Heart right ventricle (tissue), 16 donors: ENCODE measurements around the gene S100G. TPM values are rescaled to one million over a fixed set of nuclear protein-coding genes. Genes with fewer than 3 reads are reported as not detected.

Experiments
- ATAC-seq, 8 donors: fragments of 200-7000 bp; cut with Tn5 transposase; one replicate each; pipeline ENCODE4 v1.9.1; 2020; ENCODE audit warnings: mild to moderate bottlenecking in 8 of 8, moderate library complexity in 8 of 8, moderate number of reproducible peaks in 1 of 8
- DNase-seq, 2 donors: peaks; one replicate each; pipeline ENCODE4 v3.0.0-alpha.2; 2020
- H3K27ac ChIP-seq, 10 donors: fragments of 200-600 bp; sonication (generic) in 2 of 10; one replicate each; pipeline versions ENCODE4 v1.5.0 to v1.8.0; 2020 to 2022; ENCODE audit warnings: mild to moderate bottlenecking in 3 of 10
- H3K27me3 ChIP-seq, 7 donors: fragments of 200-600 bp; one replicate each; pipeline ENCODE4 v1.8.0; 2021 to 2022; ENCODE audit warnings: mild to moderate bottlenecking in 2 of 7
- H3K36me3 ChIP-seq, 9 donors: fragments of 200-600 bp; sonication (generic) in 1 of 9; one replicate each; pipeline versions ENCODE4 v1.5.0 to v1.8.0; 2020 to 2022; ENCODE audit warnings: mild to moderate bottlenecking in 2 of 9
- H3K4me1 ChIP-seq, 9 donors: fragments of 200-600 bp; sonication (generic) in 1 of 9; one replicate each; pipeline versions ENCODE4 v1.5.0 to v1.8.0; 2020 to 2022; ENCODE audit warnings: mild to moderate bottlenecking in 4 of 9
- H3K4me3 ChIP-seq, 10 donors: fragments of 200-600 bp; sonication (generic) in 2 of 10; one replicate each; pipeline versions ENCODE4 v1.5.0 to v1.8.0; 2020 to 2022; ENCODE audit warnings: mild to moderate bottlenecking in 7 of 10, moderate library complexity in 2 of 10
- H3K9me3 ChIP-seq, 11 donors: fragments of 200-600 bp in 10 of 11; sonication (generic) in 2 of 11; one replicate each; pipeline versions ENCODE4 v1.5.0 to v1.8.0; 2013 to 2022; ENCODE audit warnings: mild to moderate bottlenecking in 2 of 11, control low read depth in 1 of 11, moderate library complexity in 1 of 11
- WGBS, 2 donors: extraction: QIAGEN DNeasy Blood & Tissue Kit; methylation state at CpG; one replicate each; pipeline ENCODE4 v1.1.7; 2013; ENCODE audit warnings: inconsistent platforms in 1 of 2; 5-methylcytosine and 5-hydroxymethylcytosine counted together
- intact Hi-C, 10 donors: fragments of 100-400 bp; cut with DNase I; formaldehyde crosslinking; loops; one replicate each; pipeline versions ENCODE4 v1.11.1 to v1.14.2; 2022
- polyA plus RNA-seq, 2 donors: library from polyadenylated mRNA; stranded (reverse); fragments of 200-250 nt; gene quantifications; one replicate each; pipeline ENCODE4 v1.2.3, GENCODE V29; 2013
- total RNA-seq, 10 donors: library from RNA; stranded (reverse); fragmentation: NEBNext Ultra II Directional in 3 of 10; extraction: Animal tissue kit (Norgen Biotek cat#: 25700) in 3 of 10; gene quantifications; one replicate each; pipeline versions ENCODE4 v1.2.1 to v1.2.4, GENCODE V29; 2021 to 2023
- TF ChIP-seq, protein P1 (sequence below), 9 donors: fragments of 200-600 bp; sonication (generic) in 2 of 9; IDR thresholded peaks; one replicate each; pipeline versions ENCODE4 v1.5.0 to v1.8.0; 2021 to 2022; ENCODE audit warnings: antibody characterized with exemption in 9 of 9, mild to moderate bottlenecking in 5 of 9, moderate library complexity in 1 of 9
- donor health status: Arrhythmogenic right ventricular cardiomyopathy.
- donor health status: ischemic (EF 13 %, LVEDD 7.1; RV severe dilation, severe dysfunction).
- donor health status: healthy with polysubstance abuse.
- donor health status: DM: no; HTN: yes; CAD: no.
- donor health status: DM: no; HTN: no; CAD: no.
- donor health status: ischemic (EF 25% LVEDD 6.9; RV normal size, moderate dysfunction).
- donor health status: ischemic (EF 25% LVEDD 5.7; RV mildly dilated, moderate dysfunction).
- donor health status: healthy.
- donor health status: DM: yes; HTN: yes; CAD: no.
- donor health status: Ischemic cardiomyopathy.
- donor health status: ischemic (EF 35%, LVEDD 5.7; RV mildly dilated, moderate dysfunction).
- donor health status: nonischemic (EF 11% LVEDD 7.7; RV severe dilation, severe dysfunction).
- donor health status: DM: yes; HTN: yes; CAD: no.
- donor health status: PGD.
- donor health status: ischemic (EF 29% LVEDD 5.4; RV normal size, mild dysfunction).
- donor health status: nonischemic (EF 23%, LVEDD 6.1; RV moderate dilation, normal function).

The S100G gene
- total and polyA plus RNA-seq, 12 donors = not detected

DNA sequence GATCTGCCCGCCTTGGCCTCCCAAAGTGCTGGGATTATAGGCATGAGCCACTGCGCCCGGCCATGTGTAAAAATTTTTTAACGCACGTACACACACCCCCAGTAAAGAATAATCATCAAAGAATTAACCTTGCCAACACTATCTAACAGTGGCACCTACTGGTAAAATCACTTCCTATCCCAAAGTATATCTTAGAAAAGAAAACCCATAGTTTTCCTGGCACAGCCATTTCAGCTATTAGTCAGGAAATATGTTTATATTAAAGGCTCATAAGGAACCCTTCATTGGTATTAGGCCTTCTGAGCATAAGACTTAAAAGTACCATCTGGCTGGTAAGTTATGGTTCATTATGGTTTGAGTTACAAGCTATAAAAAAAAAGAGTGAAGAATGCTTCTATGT lies 14.1 kb downstream of the S100G start:
- H3K36me3 ChIP-seq = peaks cover 0 to 26% (median 0%) of the 10 kb centered on the region in 9 donors
- H3K27ac ChIP-seq = no peak overlapping the region
- H3K27me3 ChIP-seq = peaks cover 0 to 41% (median 0%) of the 10 kb centered on the region in 7 donors
- ATAC-seq (peak in 1 of 8 donors; percentile 61), DNase-seq (no peak)
- no peaks in the 10 kb centered on the region for H3K9me3 ChIP-seq
- no peaks in the 10 kb centered on the region for H3K4me1 ChIP-seq
- no peak overlapping the region for H3K4me3 ChIP-seq
- intact Hi-C loops = loop anchor here in 7 of 10 donors (10.0 kb wide), 3 partner anchors 219 to 539 kb away; partner anchors contain the start of gene GRPR (in 4 of the 7)
- WGBS, 2 donors = 78 to 79% methylated on average over 5 of the region's 5 CpGs
- TF ChIP-seq, protein P1, sequence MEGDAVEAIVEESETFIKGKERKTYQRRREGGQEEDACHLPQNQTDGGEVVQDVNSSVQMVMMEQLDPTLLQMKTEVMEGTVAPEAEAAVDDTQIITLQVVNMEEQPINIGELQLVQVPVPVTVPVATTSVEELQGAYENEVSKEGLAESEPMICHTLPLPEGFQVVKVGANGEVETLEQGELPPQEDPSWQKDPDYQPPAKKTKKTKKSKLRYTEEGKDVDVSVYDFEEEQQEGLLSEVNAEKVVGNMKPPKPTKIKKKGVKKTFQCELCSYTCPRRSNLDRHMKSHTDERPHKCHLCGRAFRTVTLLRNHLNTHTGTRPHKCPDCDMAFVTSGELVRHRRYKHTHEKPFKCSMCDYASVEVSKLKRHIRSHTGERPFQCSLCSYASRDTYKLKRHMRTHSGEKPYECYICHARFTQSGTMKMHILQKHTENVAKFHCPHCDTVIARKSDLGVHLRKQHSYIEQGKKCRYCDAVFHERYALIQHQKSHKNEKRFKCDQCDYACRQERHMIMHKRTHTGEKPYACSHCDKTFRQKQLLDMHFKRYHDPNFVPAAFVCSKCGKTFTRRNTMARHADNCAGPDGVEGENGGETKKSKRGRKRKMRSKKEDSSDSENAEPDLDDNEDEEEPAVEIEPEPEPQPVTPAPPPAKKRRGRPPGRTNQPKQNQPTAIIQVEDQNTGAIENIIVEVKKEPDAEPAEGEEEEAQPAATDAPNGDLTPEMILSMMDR (IDR thresholded peaks at IDR 0.05) = peak in 1 of 9 donors; percentile 13

DNA sequence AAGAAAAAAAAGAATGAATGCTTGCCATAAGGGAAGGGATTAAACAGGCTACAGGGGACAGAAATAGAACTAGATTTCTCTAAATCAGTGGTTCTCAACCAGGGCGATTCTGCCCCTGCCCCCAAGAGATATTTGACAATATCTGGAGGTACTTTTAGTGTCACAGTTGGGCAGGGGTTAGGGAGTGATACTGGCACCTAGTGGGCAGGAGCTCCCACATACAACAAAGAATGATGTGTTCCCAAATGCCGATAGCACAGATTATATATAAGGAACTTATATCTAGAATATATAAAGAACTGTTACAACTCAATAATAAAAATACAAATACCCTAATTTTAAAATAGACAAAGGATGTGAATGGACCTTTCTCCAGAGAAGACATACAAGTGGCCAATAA lies 14.7 kb downstream of the S100G start:
- WGBS, 2 donors = 78 to 89% methylated on average over 2 of the region's 2 CpGs
- H3K4me1 ChIP-seq = no peaks in the 10 kb centered on the region
- peaks cover 0 to 39% (median 0%) of the 10 kb centered on the region in 7 donors for H3K27me3 ChIP-seq
- DNase-seq (no peak), ATAC-seq (no peak)
- TF ChIP-seq, protein P1 (IDR thresholded peaks at IDR 0.05) = peak in 2 of 9 donors; percentile 10 to 23
- no peak overlapping the region for H3K27ac ChIP-seq
- H3K36me3 ChIP-seq = peaks cover 0 to 26% (median 0%) of the 10 kb centered on the region in 9 donors
- no peak overlapping the region for H3K4me3 ChIP-seq
- intact Hi-C loops = loop anchor here in 9 of 10 donors (5.0 to 10.0 kb wide), 5 partner anchors 220 to 542 kb away; partner anchors contain the start of gene GRPR (in 6 of the 9)
- H3K9me3 ChIP-seq = no peaks in the 10 kb centered on the region

DNA sequence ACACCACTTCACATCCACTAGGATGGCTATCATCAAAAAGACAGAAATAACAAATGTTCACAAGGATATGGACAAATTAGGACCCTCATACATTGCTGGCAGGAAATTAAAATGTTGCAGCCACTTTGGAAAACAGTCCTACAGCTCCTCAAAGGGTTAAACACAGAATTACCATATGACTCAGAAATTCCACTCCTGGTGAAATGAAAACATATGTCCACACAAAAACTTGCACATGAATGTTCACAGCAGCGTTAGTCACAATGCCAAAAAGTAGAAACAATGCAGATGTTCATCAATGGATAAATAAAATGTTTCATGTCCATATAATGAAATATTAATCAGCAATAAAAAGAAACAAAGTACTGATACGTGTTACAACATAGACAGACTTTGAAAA lies 15.1 kb downstream of the S100G start:
- Histone ChIP-seq H3K27me3 (peaks cover 0 to 38% (median 0%) of the 10 kb centered on the region in 7 donors), H3K4me3 (no peak overlapping the region), H3K4me1 (no peaks in the 10 kb centered on the region), H3K9me3 (no peaks in the 10 kb centered on the region), H3K36me3 (peaks cover 0 to 26% (median 0%) of the 10 kb centered on the region in 9 donors), H3K27ac (no peak overlapping the region)
- DNase-seq (no peak), ATAC-seq (no peak)
- TF ChIP-seq, protein P1 (IDR thresholded peaks at IDR 0.05) = no peak
- WGBS, 2 donors = 62 to 71% methylated on average over 2 of the region's 2 CpGs
- intact Hi-C loops = loop anchor here in 9 of 10 donors (5.0 to 10.0 kb wide), 5 partner anchors 220 to 543 kb away; partner anchors contain the start of gene GRPR (in 6 of the 9)

DNA sequence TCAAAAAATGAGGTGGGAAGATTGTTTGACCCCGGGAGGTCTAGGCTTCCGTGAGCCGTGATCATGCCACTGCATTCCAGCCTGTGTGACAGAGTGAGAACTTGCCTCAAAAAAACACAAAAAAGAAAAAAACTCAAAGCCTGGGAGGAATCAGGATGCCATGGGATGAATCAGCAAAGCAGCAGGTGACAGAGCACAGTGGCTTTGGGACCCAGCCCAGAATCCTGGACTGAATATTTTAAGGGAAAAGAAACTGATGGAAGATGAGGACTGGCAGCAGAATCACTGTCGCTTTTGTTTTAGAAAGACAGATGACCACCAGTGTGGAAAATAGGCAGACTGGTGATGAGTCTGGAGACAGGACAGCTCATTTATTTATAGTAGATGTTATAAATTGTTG lies 16.6 kb downstream of the S100G start:
- DNase-seq (no peak), ATAC-seq (no peak)
- WGBS, 2 donors = 94 to 96% methylated on average over 4 of the region's 4 CpGs
- peaks cover 0 to 34% (median 0%) of the 10 kb centered on the region in 7 donors for H3K27me3 ChIP-seq
- intact Hi-C loops = loop anchor here in 9 of 10 donors (5.0 to 10.0 kb wide), 5 partner anchors 222 to 544 kb away; partner anchors contain the start of gene GRPR (in 6 of the 9)
- H3K9me3 ChIP-seq = no peaks in the 10 kb centered on the region
- H3K36me3 ChIP-seq = peaks cover 0 to 26% (median 0%) of the 10 kb centered on the region in 9 donors
- H3K4me1 ChIP-seq = no peaks in the 10 kb centered on the region
- H3K27ac ChIP-seq = no peak overlapping the region
- no peak overlapping the region for H3K4me3 ChIP-seq
- TF ChIP-seq, protein P1 (IDR thresholded peaks at IDR 0.05) = no peak
